GM10847 (cell line): ENCODE measurements around the gene CDC42SE2.

Experiments
- POLR2A ChIP-seq: IDR thresholded peaks from 2 replicates; pipeline ENCODE4 v1.6.1; 2011; ENCODE audit not compliant: insufficient read length; ENCODE audit errors: extremely low read depth

CDC42SE2 gene

DNA sequence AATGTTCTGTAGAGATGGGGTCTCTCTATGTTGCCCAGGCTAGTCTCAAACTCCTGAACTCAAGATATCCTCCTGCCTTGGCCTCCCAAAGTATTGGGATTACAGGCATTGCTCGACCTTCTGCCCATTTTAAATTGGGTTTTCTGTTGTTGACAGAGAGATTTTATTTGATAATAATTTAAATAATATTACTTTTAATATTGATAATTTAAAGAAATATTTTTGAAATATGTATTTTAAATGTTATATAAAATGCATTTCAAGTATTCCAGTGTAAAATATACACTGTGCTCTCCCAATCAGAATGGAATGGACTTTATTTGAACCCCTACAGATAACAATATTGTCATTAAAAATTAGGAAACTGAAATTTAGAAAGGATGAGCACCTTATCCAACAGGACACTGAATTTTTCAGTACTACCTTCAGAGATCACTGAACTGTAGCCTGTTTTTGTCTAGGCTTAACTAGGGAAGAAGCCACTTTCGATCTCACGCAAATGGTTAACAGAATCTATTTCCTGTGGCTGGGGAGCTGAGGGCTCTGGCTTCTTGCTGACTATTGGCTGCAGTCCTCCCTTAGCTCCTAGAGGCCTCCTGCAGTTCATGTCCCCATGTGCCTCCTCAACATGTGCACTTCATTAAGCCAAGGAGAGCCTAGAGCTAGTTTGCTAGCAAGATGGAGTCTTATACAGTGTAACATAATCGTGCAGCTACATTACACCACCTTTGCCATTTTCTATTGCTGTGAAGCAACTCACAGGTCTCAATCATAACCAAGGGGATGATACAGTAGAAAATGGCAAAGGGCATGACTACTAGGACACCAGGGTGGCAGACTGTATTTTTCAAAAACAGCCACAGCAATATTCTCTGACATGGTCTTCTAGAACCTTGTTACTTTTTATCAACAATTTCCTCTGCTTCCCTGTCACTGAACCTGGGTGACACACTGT lies 150.0 kb downstream of the CDC42SE2 start:
- TF ChIP-seq POLR2A: no peak

DNA sequence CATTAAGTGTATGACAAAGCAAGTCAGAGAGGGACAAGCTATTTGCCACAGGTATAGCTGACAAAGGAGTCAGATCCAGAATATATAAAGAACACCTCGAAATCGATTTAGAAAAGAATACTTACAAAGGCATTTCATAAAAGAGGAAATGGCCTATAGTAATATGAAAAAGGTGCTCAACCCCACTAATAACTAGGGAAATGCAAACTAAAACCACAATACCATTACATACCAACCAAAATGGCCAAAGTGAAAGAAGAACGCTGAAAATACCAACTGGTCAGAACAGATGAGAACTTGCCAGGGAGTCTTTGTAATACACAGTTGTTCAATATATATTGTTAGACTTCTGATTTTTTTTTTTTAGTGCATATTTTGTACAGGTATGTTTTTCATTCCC lies 152.9 kb downstream of the CDC42SE2 start:
- no peak for TF ChIP-seq POLR2A

DNA sequence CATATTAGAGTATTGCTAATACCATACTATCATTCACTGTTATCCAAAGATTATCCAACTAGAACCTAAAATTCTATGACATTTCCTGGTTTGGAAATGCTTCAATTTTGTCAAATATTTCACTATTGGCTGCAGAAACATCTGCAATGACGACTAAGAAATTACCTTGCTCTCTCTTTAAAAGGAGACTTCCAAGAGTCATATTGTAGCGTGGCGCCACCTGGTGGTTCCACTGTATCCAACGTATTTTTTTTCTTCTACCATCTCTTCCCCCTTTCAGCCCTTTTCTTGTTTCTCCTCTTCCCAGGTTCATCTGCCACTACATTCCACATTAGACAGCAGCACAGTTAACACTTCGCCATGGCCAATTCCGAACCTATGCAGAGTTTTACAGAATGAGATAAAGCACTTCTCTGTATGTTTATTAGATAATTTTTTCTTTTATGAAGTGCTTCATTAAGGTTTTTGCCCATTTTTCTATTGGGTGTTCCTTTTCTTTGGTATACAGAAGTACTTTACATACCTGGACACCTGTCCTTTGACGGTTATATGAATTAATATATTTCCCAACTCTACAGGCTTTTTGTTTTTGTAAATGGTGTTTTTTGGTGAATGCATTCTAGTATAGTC lies 153.5 kb downstream of the CDC42SE2 start:
- TF ChIP-seq POLR2A: no peak

DNA sequence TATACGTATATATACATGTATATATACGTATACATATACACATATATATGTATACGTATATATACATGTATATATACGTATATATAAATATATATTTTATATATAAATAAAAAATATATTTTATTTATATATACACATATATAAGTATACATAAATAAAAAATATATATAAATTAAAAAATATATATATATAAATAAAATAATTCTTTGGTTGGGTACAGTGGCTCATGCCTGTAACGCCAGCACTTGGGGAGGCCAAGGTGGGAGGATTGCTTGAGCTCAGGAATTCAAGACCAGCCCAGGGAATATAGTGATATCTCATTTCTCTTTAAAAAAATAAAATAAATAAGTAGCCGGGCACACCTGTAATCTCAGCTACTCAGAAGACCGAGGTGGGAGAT lies 155.0 kb downstream of the CDC42SE2 start:
- TF ChIP-seq POLR2A: no peak

DNA sequence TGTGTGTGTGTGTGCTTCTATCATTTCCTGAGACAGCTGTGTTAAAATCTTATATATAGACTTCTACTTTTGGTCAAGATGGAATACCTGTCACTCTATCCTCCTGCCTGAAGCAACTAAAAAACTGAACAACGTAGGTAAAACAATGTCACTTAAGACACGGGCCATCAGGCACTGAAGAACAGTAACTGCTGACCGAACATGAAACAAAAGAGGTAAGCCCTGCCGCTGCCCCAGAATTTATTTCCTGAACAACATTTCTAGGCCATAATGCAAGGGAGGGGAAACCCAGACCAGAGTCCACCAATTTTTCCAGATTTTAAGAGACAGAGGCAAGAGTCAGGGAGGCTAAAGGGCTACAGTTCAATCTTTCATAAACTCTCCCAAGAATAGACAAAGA lies 156.0 kb downstream of the CDC42SE2 start:
- TF ChIP-seq POLR2A: no peak

DNA sequence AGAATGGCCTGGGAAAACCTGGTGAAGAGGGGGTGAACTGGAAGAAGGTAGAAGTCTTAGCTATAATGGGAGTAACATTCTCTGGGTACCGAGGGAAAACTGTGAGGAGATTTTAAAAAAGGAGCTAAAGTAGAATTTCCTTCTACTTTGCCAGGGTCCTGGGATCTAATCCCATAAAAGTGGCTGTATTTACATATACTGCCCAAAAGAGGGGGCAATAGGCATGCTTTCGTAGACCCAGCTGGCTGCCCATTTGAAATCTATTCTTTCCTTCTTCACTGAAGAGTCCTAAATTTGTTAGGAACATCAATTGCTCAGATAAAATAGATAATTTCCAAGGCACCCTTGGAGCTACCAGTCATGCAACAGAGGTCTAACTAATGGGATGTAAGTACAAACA lies 159.2 kb downstream of the CDC42SE2 start:
- no peak for TF ChIP-seq POLR2A

DNA sequence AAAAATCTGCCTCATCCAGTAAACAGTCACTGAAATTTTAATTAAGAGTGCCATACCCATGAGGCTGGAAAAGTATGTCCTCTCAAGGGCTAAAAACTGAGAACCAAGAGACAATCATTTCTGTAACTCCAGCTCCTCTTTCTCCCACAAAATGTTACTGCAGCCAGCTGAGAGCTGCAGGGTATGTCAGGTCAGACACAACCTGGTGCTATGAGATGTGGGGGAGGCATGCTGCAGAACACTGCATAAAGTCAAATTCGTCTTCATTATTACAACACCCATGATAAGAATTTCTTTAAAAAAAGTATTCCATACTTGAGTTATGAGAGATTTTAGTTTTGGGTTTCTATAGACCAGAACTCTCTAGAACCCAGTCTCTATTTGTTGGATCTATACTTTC lies 162.2 kb downstream of the CDC42SE2 start:
- TF ChIP-seq POLR2A: no peak

DNA sequence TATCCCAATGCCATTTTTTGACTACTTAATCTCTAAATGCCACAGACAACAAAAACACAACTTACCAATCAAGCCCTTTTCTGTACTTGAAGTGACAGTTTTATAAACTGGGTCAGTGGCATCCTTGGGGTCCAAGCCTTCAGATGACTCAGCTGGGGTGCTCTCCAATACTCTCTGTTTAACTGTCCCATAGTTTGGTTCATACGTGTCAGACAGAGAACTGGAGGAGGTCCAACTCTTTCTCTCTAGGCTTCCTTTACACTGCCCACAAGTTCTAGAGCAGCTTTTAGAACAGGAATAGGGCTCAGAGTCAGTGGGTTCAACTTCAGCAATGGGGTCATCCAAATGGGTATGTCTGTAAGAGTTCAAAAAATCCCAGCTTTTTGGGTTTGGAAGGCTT lies 166.9 kb downstream of the CDC42SE2 start:
- TF ChIP-seq POLR2A: no peak

DNA sequence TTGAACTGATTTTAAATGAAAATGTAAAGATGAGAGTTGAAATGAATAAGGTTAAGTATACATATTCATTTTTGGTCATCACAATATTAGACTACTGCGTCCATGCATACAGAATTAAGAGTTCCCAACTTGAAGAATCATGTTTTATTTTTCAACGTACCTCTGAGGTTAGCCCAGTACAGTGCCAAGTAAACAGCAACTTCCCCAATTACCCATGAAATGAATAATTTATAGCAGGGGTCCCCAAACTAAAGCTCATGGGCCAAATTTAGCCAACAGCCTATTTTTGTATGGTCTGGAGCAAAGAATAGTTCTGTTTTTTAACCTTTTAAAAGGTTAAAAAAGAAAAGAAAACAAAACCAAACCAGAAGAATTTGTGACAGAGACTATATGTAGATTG lies 167.9 kb downstream of the CDC42SE2 start:
- TF ChIP-seq POLR2A: no peak

DNA sequence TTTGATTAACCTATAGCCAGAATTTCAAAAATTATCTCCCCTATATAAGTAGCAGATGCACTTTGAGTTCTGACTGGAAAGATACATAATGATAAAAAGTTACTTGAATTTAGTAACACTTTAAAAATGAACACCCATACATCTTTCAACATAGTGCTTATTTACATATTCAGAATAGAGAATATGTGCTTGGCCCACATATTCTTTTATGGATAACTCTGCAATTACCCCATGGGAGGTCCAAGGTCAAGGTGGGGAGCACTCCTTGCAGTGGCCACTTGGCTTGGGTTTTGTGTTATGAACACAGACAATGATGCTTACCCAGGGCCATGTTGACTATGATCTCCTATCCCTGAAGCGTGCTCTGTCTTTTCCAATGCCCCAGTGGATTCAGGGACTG lies 169.3 kb downstream of the CDC42SE2 start:
- TF ChIP-seq POLR2A: no peak

DNA sequence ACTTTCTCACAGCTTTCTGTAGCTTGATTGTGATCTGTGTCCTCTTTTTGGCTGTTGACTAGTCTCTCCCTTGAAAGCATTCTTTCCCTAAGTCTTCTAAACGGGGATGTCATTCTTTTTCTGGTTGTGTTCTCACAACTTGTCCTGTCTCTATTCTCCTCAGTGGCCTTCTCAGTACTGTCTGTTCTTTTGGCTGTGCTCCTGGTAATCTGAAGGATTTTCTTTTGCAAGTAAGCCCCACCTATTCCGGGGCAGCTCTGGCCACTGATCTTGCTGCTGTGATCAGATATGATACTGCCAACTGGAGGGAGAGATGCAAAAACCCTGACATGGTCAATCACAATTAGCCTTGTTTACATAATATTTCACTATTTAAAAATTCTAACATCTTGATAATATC lies 172.2 kb downstream of the CDC42SE2 start:
- no peak for TF ChIP-seq POLR2A

DNA sequence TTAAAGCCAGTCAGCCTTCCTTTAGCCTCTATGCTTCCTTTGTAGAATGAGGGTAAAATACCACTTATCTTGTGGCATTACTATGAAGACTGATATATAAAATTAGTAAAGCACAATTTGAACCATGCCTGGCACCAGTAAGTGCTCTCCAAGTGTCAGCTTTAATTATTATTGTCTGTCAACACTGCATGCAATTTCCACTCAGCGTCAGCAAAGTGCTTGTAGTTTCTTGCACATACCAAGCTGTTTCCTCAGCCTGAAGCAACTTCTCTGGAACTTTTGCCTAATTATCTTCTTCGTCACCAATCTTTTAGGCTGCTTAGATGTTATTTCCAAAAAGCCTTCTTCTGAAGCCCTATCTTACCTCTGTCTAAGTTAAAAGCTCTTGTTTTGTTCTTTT lies 177.3 kb downstream of the CDC42SE2 start:
- no peak for TF ChIP-seq POLR2A
